Measurements from ENCODE around the gene SLC38A5.
"Not testable (repeated sequence)": the region's sequence is repeated elsewhere in the genome, so short reads cannot be mapped to it uniquely, and the experiment has no call there.

The SLC38A5 gene

GRCh38 chrX:48467281-48467761 is 2.7 kb downstream of the SLC38A5 start:
- no peak for DNase-seq

DNA sequence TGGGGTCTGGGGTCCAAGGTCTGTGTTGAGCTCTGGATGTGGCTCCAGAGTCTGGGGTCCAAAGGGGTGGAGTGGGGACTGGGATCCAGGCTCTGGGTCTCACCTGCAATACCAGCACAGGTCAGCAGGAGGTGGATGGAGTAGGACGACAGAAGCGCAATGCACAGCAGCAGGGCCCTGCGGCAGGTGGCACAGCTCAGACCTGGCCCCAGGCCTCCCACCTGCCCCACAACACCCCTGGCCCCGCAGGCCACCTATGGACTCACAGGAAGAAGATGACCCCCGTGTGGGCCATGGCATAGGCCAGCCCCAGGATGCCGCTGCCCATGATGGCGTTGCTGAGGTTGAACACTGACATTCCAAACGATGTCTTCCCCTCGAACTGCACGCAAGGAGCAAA is 3.4 kb downstream of the SLC38A5 start:
- no peak for DNase-seq

GRCh38 chrX:48465336-48465933 is 4.6 kb downstream of the SLC38A5 start:
- no peak for DNase-seq

DNA sequence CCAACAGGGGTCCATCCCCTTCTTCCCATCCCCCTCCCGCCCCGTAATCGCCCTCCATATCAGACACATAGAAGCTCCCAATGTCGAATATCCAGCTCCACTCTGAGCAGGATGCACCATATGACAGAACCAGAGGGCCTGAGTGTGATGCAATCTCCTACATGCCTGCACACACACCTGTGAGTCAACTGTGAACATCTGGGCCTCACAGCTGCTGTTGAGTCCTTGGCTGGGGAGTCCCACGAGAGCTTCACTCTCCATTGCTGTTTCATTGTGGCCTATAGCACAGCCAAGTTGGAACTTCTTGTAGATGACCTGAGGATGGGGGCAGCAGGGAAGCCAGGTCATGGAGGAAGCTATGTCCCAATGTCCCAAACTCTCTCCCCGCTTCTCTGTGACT is 8.2 kb downstream of the SLC38A5 start:
- no peak for DNase-seq

- DNase-seq, result no peak
These were observed 9.5 kb downstream of the SLC38A5 start for GRCh38 chrX:48460606-48461005.

- no peak for DNase-seq
These were observed 10.0 kb downstream of the SLC38A5 start for GRCh38 chrX:48460031-48460430.

- DNase-seq, result no peak
These were observed 10.6 kb downstream of the SLC38A5 start for GRCh38 chrX:48459483-48459882.

DNA sequence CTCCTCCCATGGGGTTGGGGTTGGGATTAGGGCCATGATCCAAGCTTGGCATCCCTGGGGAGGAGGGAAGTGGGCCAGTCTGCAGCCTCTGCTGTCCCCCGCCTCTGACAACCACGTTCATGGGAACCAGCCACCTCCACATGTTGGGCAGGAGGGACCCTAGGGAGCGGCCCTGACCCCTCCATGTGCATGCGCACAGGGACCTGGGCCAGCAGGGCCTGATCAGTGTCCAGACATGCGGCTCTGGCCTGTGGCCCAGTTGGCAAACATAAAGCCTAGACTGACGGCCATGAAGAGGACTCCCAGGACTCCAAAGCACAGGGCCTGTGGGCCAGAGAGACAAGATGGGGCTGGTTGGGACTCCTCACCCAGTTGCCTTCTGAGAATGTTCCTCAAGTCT is 11.3 kb downstream of the SLC38A5 start:
- no peak for DNase-seq

DNA sequence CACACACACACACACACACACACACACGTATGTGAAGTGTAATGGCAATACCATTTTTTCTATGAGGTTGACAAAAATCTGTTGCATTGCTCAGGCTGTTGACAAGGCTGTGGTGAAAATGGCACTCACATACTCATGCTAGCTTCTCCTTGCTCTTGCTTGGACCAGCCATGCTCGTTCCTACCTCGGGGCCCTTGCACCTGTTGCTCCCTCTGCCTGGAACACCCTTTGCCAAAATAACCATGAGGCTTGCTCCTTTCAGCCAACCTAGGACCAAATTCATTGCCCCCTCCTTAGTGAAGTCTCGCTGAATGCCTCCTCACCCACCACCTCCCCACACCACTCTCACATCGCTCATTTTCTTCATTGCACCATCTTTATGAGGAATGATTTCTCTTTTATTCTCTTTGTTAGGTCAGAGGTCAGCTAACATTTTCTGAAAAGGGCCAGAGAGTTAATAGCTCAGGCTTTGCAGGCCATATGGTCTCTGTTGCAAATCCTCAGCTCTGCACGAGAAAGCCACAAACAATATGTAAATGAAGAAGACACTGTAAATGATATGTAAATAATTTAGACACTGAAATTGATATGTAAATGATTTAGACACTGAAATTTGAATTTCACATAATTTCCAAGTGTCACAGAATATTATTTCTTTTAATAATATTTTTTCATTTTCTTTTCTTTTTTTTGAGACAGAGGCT is 13.3 kb downstream of the SLC38A5 start:
- no peak for DNase-seq

- no peak for DNase-seq
These were observed 18.4 kb downstream of the SLC38A5 start for GRCh38 chrX:48451708-48452107.

GRCh38 chrX:48450076-48450475 is 20.0 kb downstream of the SLC38A5 start:
- DNase-seq, result no peak

GRCh38 chrX:48447201-48447600 is 22.9 kb downstream of the SLC38A5 start:
- not testable (repeated sequence) for DNase-seq

- not testable (repeated sequence) for DNase-seq
These were observed 36.3 kb downstream of the SLC38A5 start for GRCh38 chrX:48433713-48434112.

GRCh38 chrX:48430166-48430565 is 39.9 kb downstream of the SLC38A5 start:
- DNase-seq, result not testable (repeated sequence)

- DNase-seq, result not testable (repeated sequence)
These were observed 40.5 kb downstream of the SLC38A5 start for GRCh38 chrX:48429606-48430005.

- not testable (repeated sequence) for DNase-seq
These were observed 42.9 kb downstream of the SLC38A5 start for GRCh38 chrX:48427027-48427716.

GRCh38 chrX:48411860-48412259 is 58.2 kb downstream of the SLC38A5 start, which contains the start of gene SSX4B:
Gene SSX4B (minus strand): TSS chrX:48411960. CDS start chrX:48411372, 588 bp downstream.
- DNase-seq, result not testable (repeated sequence)

Measured in NCI-H2081 treated with DMSO at 0.1 percent for 48 hours (cell line).